ENCODE data around the gene SYNC. TPM values are rescaled to one million over a fixed set of nuclear protein-coding genes. Genes with fewer than 3 reads are reported as not detected.

SYNC gene
- total and polyA plus RNA-seq, 2 of the 8 experiments (the other 6 are each of a cell fraction or from before 2014, with no cell fraction given), result 0.06 to 0.17 TPM

DNA sequence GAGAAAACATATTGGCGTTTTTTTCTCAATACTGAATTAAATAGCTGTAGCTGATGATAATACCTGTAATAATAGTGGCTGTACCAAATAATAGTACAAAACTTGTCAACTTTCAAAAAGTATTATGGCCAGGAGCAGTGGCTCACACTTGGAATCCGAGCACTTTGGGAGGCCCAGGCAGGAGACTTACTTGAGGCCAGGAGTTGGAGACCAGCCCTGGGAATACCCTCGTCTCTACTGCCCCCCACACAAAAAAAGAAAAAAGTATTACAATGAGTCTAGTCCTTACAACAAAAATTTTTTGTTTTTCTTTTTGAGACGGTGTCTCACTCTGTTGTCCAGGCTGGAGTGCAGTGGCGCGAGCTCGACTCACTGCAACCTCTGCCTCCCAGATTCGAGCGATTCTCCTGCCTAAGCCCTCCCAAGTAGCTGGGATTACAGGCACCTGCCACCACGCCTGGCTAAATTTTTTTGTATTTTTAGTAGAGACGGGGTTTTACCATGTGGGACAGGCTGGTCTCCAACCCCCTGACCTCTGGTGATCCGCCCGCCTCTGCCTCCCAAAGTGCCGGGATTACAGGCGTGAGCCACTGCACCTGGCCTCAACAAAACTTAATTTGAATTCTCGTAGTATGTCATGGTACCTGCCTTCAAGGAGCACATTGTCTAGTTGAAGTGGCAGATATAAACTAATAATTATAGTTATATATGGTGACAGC is 50.2 kb downstream of the SYNC start:
- ChIA-PET CTCF (ENCODE audit: partially characterized antibody) (interaction anchor here (0.6 to 3.5 kb wide), 3 partner anchors 45 to 251 kb away, joined by 3 to 11 read pairs (median 3); no protein-coding TSS in a partner anchor), POLR2A (ENCODE audit: partially characterized antibody) (interaction anchor here (0.6 to 8.7 kb wide), 14 partner anchors 12 to 160 kb away, joined by 3 to 118 read pairs (median 7); partner anchors contain the start of gene ZBTB8A)
- Histone ChIP-seq H4K5ac (ENCODE audit: insufficient read length, low read depth, low read length) (no peak overlapping the region), H3K4me3 (ENCODE audit: extremely low read depth in 1 of 4, insufficient read depth in 2 of 4, low read depth in 3 of 4, low read length in 4 of 4) (peak overlapping the region; percentile 88 to 99 (median 96); a peak in 7 of 8 replicates), H4K20me1 (replicated peaks in 1 of 2; ENCODE audit: control insufficient read depth in 1 of 2, insufficient read depth in 2 of 2, low read length in 2 of 2) (peaks cover 4 to 7% of the 10 kb centered on the region in 2 experiments), H2BK20ac (ENCODE audit: low read length) (no peak overlapping the region), H3K4me2 (ENCODE audit: insufficient read depth in 1 of 2, low read depth in 2 of 2, low read length in 2 of 2) (peak overlapping the region; percentile 85 to 91), H3K18ac (ENCODE audit: extremely low read depth, low read length) (no peak overlapping the region), H4K91ac (replicated peaks; ENCODE audit: insufficient read length, low read length) (no peak overlapping the region), H3K9ac (replicated peaks in 1 of 4; ENCODE audit: extremely low read depth in 1 of 4, low read depth in 3 of 4, low read length in 3 of 4) (no peak overlapping the region; a peak in 1 of 7 replicates), H3K23ac (ENCODE audit: insufficient read length) (no peak overlapping the region), H3K14ac (ENCODE audit: insufficient read length) (no peak overlapping the region), H3K79me2 (ENCODE audit: control insufficient read depth in 1 of 2, insufficient read depth in 2 of 2, low read length in 2 of 2) (peaks cover 13 to 88% of the 10 kb centered on the region in 2 experiments), H2BK15ac (ENCODE audit: low read length) (no peak overlapping the region), H2BK5ac (ENCODE audit: low read depth, low read length) (peak overlapping the region; percentile 44; the same call in 1 of the 2 replicates), H2AK5ac (ENCODE audit: low read depth, low read length) (no peak overlapping the region), H2AFZ (ENCODE audit: low read length) (no peak overlapping the region), H3K79me1 (ENCODE audit: low read depth, low read length) (peaks cover 2% of the 10 kb centered on the region; the same call in 1 of the 2 replicates), H3K27me3 (replicated peaks in 1 of 4; ENCODE audit: control insufficient read depth in 3 of 4, extremely low read depth in 1 of 4, insufficient read depth in 3 of 4, low read length in 3 of 4) (no peaks in the 10 kb centered on the region), H3K23me2 (ENCODE audit: low read depth, low read length) (peaks cover 5% of the 10 kb centered on the region), H2BK120ac (replicated peaks; ENCODE audit: low read depth, low read length) (no peak overlapping the region), H3K36me3 (ENCODE audit: control insufficient read depth in 2 of 4, insufficient read depth in 4 of 4, low read length in 3 of 4) (peaks cover 7 to 58% (median 36%) of the 10 kb centered on the region in 4 experiments; a peak in 7 of 8 replicates), H4K8ac (ENCODE audit: extremely low read depth, insufficient read depth, low read length) (no peak overlapping the region), H2BK12ac (ENCODE audit: low read depth, low read length) (no peak overlapping the region), H3K4ac (replicated peaks; ENCODE audit: insufficient read length, low read depth, low read length) (no peak overlapping the region), H3K9me3 (ENCODE audit: insufficient read depth in 2 of 2, low read depth in 1 of 2, low read length in 1 of 2) (0 out of 4 replicates have a peak, but pooled peaks cover 0 to under 1% of the 10 kb centered on the region in 2 experiments), H3K27ac (ENCODE audit: low read depth, low read length) (no peak overlapping the region), H3K4me1 (replicated peaks in 1 of 4; ENCODE audit: control insufficient read depth in 3 of 4, insufficient read depth in 4 of 4, low read length in 3 of 4) (peaks cover 0 to 5% (median 1%) of the 10 kb centered on the region in 4 experiments; a peak in 4 of 7 replicates), H3K56ac (replicated peaks; ENCODE audit: insufficient read length, low read depth, low read length) (no peak overlapping the region)
- FAIRE-seq (no peak), DNase-seq (ENCODE audit: low read depth in 1 of 2, low spot score in 2 of 2) (no peak)
- TF ChIP-seq, protein P1, sequence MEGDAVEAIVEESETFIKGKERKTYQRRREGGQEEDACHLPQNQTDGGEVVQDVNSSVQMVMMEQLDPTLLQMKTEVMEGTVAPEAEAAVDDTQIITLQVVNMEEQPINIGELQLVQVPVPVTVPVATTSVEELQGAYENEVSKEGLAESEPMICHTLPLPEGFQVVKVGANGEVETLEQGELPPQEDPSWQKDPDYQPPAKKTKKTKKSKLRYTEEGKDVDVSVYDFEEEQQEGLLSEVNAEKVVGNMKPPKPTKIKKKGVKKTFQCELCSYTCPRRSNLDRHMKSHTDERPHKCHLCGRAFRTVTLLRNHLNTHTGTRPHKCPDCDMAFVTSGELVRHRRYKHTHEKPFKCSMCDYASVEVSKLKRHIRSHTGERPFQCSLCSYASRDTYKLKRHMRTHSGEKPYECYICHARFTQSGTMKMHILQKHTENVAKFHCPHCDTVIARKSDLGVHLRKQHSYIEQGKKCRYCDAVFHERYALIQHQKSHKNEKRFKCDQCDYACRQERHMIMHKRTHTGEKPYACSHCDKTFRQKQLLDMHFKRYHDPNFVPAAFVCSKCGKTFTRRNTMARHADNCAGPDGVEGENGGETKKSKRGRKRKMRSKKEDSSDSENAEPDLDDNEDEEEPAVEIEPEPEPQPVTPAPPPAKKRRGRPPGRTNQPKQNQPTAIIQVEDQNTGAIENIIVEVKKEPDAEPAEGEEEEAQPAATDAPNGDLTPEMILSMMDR (IDR thresholded peaks at IDR 0.05; ENCODE audit: control extremely low read depth in 1 of 3, insufficient read depth in 1 of 3, low read depth in 1 of 3, low read length in 3 of 3), result no peak
- TF ChIP-seq ZNF274 (IDR thresholded peaks at IDR 0.05; ENCODE audit: borderline replicate concordance, extremely low read depth, low read length) (no peak), NRF1 (IDR thresholded peaks at IDR 0.05; ENCODE audit: low read depth, low read length) (no peak), SIRT6 (IDR thresholded peaks at IDR 0.05; ENCODE audit: low read length) (no peak), BCL11A (IDR thresholded peaks at IDR 0.05; ENCODE audit: low read depth in 2 of 2, low read length in 2 of 2) (no peak), ASH2L (IDR thresholded peaks at IDR 0.05; ENCODE audit: low read length) (no peak), MAFK (IDR thresholded peaks at IDR 0.05; ENCODE audit: low read depth, low read length) (no peak), SIX5 (IDR thresholded peaks at IDR 0.05; ENCODE audit: low read depth, low read length) (no peak), GTF2F1 (IDR thresholded peaks at IDR 0.05; ENCODE audit: borderline replicate concordance, low read depth, low read length) (no peak), KDM1A (IDR thresholded peaks at IDR 0.05; ENCODE audit: borderline replicate concordance, low read length) (no peak)
- 90% methylated on average over 16 of the region's 16 CpGs; no CpG with 5 or more reads in 1 of the 2 experiments for WGBS, 2 experiments (ENCODE audit: extremely low coverage in 1 of 2, insufficient coverage in 1 of 2, insufficient read length in 1 of 2, insufficient replicate concordance in 2 of 2, low coverage in 1 of 2, low lambda C conversion rate in 2 of 2, missing lambda C conversion rate in 1 of 2)
